ENCODE data around the gene NKAPD1. TPM values are rescaled to one million over a fixed set of nuclear protein-coding genes. Genes with fewer than 3 reads are reported as not detected.

NKAPD1 gene
- total RNA-seq, 2 donors from 2014 or later = 12.5 to 12.8 TPM

DNA sequence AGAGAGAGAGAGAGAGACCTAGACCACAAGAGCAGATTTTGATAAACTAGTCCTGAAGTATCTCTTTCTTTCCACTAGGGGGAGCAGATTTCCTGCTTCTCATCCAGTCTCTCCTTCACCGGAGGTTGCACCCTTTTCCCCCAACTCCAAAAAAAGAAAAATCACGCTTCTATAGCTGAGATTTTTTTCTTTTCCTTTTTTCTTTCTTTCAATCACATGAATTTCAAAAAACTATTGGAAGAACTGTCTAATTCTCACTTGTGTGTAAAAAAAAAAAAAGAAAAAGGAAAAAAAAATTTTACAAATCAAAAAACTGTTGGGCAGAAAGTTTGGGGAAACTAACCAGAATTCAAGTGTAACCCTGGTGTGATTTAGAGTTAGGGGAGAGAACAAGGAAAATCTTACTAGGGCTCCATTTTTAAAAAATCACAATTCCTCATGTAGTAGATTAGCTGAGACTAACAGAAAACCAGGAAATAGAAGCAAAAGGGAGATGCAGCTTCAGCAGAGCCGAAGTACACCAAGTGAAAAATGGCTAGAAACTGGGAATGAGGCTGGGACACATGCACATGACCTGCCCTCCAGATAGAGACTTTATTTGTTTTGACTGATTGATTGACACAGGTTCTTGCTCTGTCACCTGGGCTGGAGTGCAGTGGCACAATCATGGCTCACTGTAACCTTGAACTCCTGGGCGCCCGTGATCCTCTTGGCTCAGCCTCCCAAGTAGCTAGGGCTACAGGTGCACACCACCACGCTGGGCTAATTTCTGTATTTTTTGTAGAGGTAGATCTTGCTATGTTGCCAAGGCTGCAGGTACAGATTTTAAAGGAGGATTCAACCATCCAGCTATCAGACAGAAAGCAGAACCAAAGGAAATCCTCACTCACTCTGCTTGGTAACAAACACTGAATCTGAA is 39.7 kb downstream of the NKAPD1 start:
- Histone ChIP-seq H3K9me3 (no peaks in the 10 kb centered on the region), H3K4me1 (no peaks in the 10 kb centered on the region), H3K27ac (no peak overlapping the region), H3K36me3 (no peaks in the 10 kb centered on the region), H3K4me3 (no peak overlapping the region), H3K9ac (ENCODE audit: low read depth in 2 of 2, low read length in 2 of 2) (peak overlapping the region in 1 of 2 donors; percentile 46), H3K27me3 (no peaks in the 10 kb centered on the region)
- no peak for DNase-seq
- intact Hi-C loops (cut with DNase I) = loop anchor here (2.0 to 5.0 kb wide), 2 partner anchors 61 to 164 kb away; partner anchors contain the start of gene BCO2
- TF ChIP-seq, protein P1, sequence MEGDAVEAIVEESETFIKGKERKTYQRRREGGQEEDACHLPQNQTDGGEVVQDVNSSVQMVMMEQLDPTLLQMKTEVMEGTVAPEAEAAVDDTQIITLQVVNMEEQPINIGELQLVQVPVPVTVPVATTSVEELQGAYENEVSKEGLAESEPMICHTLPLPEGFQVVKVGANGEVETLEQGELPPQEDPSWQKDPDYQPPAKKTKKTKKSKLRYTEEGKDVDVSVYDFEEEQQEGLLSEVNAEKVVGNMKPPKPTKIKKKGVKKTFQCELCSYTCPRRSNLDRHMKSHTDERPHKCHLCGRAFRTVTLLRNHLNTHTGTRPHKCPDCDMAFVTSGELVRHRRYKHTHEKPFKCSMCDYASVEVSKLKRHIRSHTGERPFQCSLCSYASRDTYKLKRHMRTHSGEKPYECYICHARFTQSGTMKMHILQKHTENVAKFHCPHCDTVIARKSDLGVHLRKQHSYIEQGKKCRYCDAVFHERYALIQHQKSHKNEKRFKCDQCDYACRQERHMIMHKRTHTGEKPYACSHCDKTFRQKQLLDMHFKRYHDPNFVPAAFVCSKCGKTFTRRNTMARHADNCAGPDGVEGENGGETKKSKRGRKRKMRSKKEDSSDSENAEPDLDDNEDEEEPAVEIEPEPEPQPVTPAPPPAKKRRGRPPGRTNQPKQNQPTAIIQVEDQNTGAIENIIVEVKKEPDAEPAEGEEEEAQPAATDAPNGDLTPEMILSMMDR (IDR thresholded peaks at IDR 0.05) = peak; percentile 49

DNA sequence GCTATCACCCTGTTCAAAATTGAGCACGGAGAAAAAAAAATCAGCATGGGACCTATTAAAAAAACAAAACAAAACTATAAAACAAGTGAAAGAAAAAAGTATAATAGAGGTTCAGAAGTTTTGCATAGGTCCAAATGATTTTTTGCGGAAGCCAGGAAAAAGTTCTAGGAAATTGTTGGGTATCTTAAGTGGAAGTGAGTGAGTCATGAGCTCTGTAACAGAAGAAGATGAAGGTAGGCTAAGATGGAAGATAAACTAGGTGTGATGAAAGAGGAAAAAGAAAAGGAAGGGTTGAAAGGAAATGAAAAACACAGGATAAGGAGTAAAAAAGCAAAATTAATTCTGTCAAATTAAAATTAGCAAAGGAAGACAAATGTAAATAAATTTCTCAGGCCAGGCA is 40.4 kb downstream of the NKAPD1 start:
- no peaks in the 10 kb centered on the region for H3K27me3 ChIP-seq
- TF ChIP-seq, protein P1 (IDR thresholded peaks at IDR 0.05) = no peak
- intact Hi-C loops (cut with DNase I) = loop anchor here (5.0 kb wide), 1 partner anchor 163 kb away; no protein-coding TSS in a partner anchor
- H3K4me1 ChIP-seq = no peaks in the 10 kb centered on the region
- H3K27ac ChIP-seq = no peak overlapping the region
- no peak overlapping the region for H3K4me3 ChIP-seq
- no peak overlapping the region for H3K9ac ChIP-seq (ENCODE audit: low read depth in 2 of 2, low read length in 2 of 2)
- no peaks in the 10 kb centered on the region for H3K9me3 ChIP-seq
- no peak for DNase-seq
- H3K36me3 ChIP-seq = no peaks in the 10 kb centered on the region

DNA sequence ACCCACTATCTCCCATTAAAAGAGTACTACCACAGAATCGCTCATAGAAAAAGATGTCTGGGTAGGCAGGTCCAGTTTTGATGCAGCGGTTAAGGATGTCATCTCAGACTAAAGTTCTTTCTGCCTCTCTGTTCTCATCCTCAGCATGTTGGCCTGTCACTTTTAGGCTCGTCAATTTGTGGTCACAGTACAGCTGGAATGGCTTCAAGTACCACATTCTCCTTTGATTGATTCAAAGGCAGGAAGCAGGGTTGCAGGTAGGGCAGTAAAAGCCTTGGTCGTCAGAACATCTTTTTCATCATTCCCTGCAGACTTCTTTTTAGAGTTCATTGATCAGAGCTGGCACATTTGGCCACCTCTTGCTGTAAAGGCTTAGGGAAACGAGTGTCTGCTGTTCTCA is 41.3 kb downstream of the NKAPD1 start:
- no peak overlapping the region for H3K4me3 ChIP-seq
- TF ChIP-seq, protein P1 (IDR thresholded peaks at IDR 0.05) = no peak
- DNase-seq = no peak
- H3K36me3 ChIP-seq = no peaks in the 10 kb centered on the region
- no peaks in the 10 kb centered on the region for H3K27me3 ChIP-seq
- H3K9ac ChIP-seq (ENCODE audit: low read depth in 2 of 2, low read length in 2 of 2) = no peak overlapping the region
- H3K4me1 ChIP-seq = no peaks in the 10 kb centered on the region
- no peaks in the 10 kb centered on the region for H3K9me3 ChIP-seq
- H3K27ac ChIP-seq = no peak overlapping the region
- intact Hi-C loops (cut with DNase I) = no loop called here

DNA sequence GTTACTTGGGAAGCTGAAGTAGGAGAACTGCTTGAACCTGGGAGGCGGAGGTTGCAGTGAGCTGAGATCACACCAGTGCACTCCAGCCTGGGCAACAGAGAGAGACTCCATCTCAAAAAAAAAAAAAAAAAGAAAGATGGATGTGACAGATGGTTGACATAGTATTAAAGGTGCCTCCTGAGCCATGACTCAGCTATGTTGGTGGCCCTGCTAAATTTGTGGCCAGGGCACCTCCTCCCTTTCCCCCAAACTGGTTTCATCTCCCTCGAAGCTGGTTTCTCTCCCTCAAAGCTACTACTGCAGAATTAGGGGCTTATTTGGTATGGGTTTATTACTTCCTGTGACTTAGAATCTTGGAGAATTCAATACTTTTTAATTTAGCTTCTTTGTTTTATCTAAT is 44.1 kb downstream of the NKAPD1 start:
- Histone ChIP-seq H3K27ac (no peak overlapping the region), H3K36me3 (no peaks in the 10 kb centered on the region), H3K9me3 (no peaks in the 10 kb centered on the region), H3K4me1 (no peaks in the 10 kb centered on the region), H3K27me3 (no peaks in the 10 kb centered on the region), H3K9ac (ENCODE audit: low read depth in 2 of 2, low read length in 2 of 2) (no peak overlapping the region), H3K4me3 (no peak overlapping the region)
- TF ChIP-seq, protein P1 (IDR thresholded peaks at IDR 0.05) = no peak
- intact Hi-C loops (cut with DNase I) = no loop called here
- DNase-seq = no peak

DNA sequence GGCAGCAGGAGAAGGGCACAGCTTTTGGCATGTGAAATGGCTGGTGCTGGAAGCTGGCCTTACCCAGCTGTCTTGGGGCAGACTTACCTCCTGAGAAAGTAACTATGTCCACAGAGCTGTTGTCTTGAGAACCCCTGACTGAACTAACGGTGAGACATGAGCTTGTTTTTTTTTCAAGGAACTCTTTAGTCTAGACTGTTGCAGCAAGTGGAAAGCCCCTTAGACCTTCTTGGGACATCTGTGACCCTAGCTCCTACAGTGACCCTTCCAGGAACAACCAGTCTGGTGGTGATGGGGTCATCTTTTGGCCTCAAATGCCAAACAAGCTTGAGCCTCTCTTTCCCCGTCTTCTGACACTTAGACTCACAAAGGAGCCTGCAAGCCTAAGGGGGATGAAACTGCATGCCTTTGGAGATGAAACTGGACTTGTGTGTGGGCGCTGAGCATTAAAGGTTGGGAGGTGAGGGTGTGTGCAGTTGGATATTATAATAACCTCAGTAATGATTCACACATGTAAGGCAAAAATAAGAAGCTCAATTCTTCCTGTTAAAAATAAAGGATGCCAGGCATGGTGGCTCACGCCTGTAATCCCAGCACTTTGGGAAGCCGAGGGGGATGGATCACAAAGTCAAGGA is 48.0 kb downstream of the NKAPD1 start:
- H3K27me3 ChIP-seq = no peaks in the 10 kb centered on the region
- DNase-seq = no peak
- H3K36me3 ChIP-seq = no peaks in the 10 kb centered on the region
- no peak overlapping the region for H3K27ac ChIP-seq
- H3K4me1 ChIP-seq = no peaks in the 10 kb centered on the region
- TF ChIP-seq, protein P1 (IDR thresholded peaks at IDR 0.05) = no peak
- H3K9me3 ChIP-seq = no peaks in the 10 kb centered on the region
- H3K4me3 ChIP-seq = no peak overlapping the region
- H3K9ac ChIP-seq (ENCODE audit: low read depth in 2 of 2, low read length in 2 of 2) = no peak overlapping the region
- intact Hi-C loops (cut with DNase I) = no loop called here
